SK-N-SH (cell line): ENCODE results near the gene LTBP1. TPM values are rescaled to one million over a fixed set of nuclear protein-coding genes. Genes with fewer than 3 reads are reported as not detected.

Experiments used
- CTCF ChIA-PET: fragments of 300-600, 350-600 bp; formaldehyde crosslinking; extraction: SDS; loops from one replicate; lab custom pipeline; 2021; lab: Yijun Ruan, JAX
- POLR2A ChIA-PET: fragments of 350-600 bp; sonication (Branson Sonifier 250); formaldehyde crosslinking; extraction: SDS; loops from one replicate; lab custom pipeline; 2020; ENCODE audit warnings: antibody characterized with exemption, inconsistent platforms; lab: Yijun Ruan, JAX
- DNase-seq: peaks from one replicate; pipeline ENCODE4 v3.0.0; 2012
- H2AFZ ChIP-seq: fragments of 200-600 bp; sonication (generic); 2 replicates; pipeline ENCODE4 v1.8.1; 2016; ENCODE audit warnings: antibody characterized with exemption, mild to moderate bottlenecking, low read depth
- H3F3A ChIP-seq: fragments of 200-600 bp; sonication (generic); replicated peaks from 2 replicates; pipeline ENCODE3; 2016; ENCODE audit warnings: antibody characterized with exemption, mild to moderate bottlenecking; ENCODE audit not compliant: insufficient read depth
- H3K27ac ChIP-seq, 2 experiments: fragments of 200-500 bp in 1 of 2; fragments of 200-600 bp in 1 of 2; sonication (Bioruptor generic) in 1 of 2; sonication (generic), shearing (Covaris generic) in 1 of 2; 2 replicates each; pipeline versions ENCODE4 v1.5.1 to v1.6.1; 2014 to 2016; ENCODE audit warnings: low read depth in 2 of 2, inconsistent platforms in 1 of 2, low read length in 1 of 2, mild to moderate bottlenecking in 1 of 2, mixed read lengths in 1 of 2
- H3K27me3 ChIP-seq: fragments of 200-600 bp; sonication (generic), shearing (Covaris generic); 2 replicates; pipeline ENCODE4 v1.6.1; 2016; ENCODE audit warnings: mixed run types; ENCODE audit not compliant: insufficient read depth
- H3K36me3 ChIP-seq, 2 experiments: fragments of 200-500 bp in 1 of 2; fragments of 200-600 bp in 1 of 2; sonication (Bioruptor generic) in 1 of 2; sonication (generic) in 1 of 2; replicated peaks in 1 of 2; 2 replicates each; pipeline versions ENCODE3 to v1.5.1; 2014 to 2016; ENCODE audit warnings: low read length in 1 of 2, mild to moderate bottlenecking in 1 of 2; ENCODE audit not compliant: insufficient read depth in 2 of 2, control insufficient read depth in 1 of 2
- H3K4me1 ChIP-seq, 2 experiments: fragments of 200-500 bp in 1 of 2; fragments of 200-600 bp in 1 of 2; sonication (Bioruptor generic) in 1 of 2; sonication (generic), shearing (Covaris generic) in 1 of 2; 2 replicates each; pipeline versions ENCODE4 v1.5.1 to v1.6.1; 2014 to 2016; ENCODE audit warnings: low read depth in 1 of 2, low read length in 1 of 2, mixed run types in 1 of 2; ENCODE audit not compliant: insufficient read depth in 2 of 2, control insufficient read depth in 1 of 2
- H3K4me2 ChIP-seq: fragments of 200-600 bp; sonication (generic), shearing (Covaris generic); 2 replicates; pipeline ENCODE4 v1.6.1; 2017; ENCODE audit warnings: mixed run types
- H3K4me3 ChIP-seq, 2 experiments: fragments of 200-500 bp in 1 of 2; fragments of 200-600 bp in 1 of 2; sonication (Bioruptor generic) in 1 of 2; sonication (generic), shearing (Covaris generic) in 1 of 2; 2 replicates each; pipeline versions ENCODE4 v1.5.1 to v1.8.1; 2014 to 2016; ENCODE audit warnings: low read depth in 2 of 2, inconsistent platforms in 1 of 2, low read length in 1 of 2, mild to moderate bottlenecking in 1 of 2, mixed read lengths in 1 of 2, moderate library complexity in 1 of 2
- H3K79me2 ChIP-seq: fragments of 200-600 bp; sonication (generic); 2 replicates; pipeline ENCODE4 v1.8.1; 2017; ENCODE audit warnings: mild to moderate bottlenecking; ENCODE audit not compliant: insufficient read depth
- H3K9ac ChIP-seq: fragments of 200-600 bp; sonication (generic); 2 replicates; pipeline ENCODE4 v1.6.1; 2017; ENCODE audit warnings: mixed run types
- H3K9me2 ChIP-seq: fragments of 200-600 bp; sonication (generic); 2 replicates; pipeline ENCODE4 v1.6.1; 2017; ENCODE audit warnings: mixed run types
- H3K9me3 ChIP-seq: fragments of 200-600 bp; sonication (generic); 2 replicates; pipeline ENCODE4 v1.6.1; 2017; ENCODE audit warnings: mixed run types, mild to moderate bottlenecking, moderate library complexity
- H4K20me1 ChIP-seq: fragments of 200-600 bp; sonication (generic); 2 replicates; pipeline ENCODE4 v1.6.1; 2017; ENCODE audit warnings: mild to moderate bottlenecking, mixed run types; ENCODE audit not compliant: insufficient read depth
- CHD2 ChIP-seq: fragments of 150-350 bp; IDR thresholded peaks from 2 replicates; pipeline ENCODE4 v1.6.1; 2018; ENCODE audit warnings: low read length; ENCODE audit not compliant: partially characterized antibody
- EP300 ChIP-seq, 2 experiments: IDR thresholded peaks; 2 replicates each; pipeline versions ENCODE4 v1.4.0 to v1.6.1; 2012; ENCODE audit warnings: borderline replicate concordance in 1 of 2, low read depth in 1 of 2, low read length in 1 of 2
- EZH2phosphoT487 ChIP-seq: fragments of 200-600 bp; sonication (generic); IDR thresholded peaks from 2 replicates; pipeline ENCODE4 v1.6.1; 2017; ENCODE audit warnings: low read depth, mixed run types, mild to moderate bottlenecking, antibody characterized with exemption, moderate library complexity, borderline replicate concordance
- FOSL2 ChIP-seq: IDR thresholded peaks from 2 replicates; pipeline ENCODE4 v1.4.0; 2012; ENCODE audit warnings: low read depth, mild to moderate bottlenecking, moderate library complexity, borderline replicate concordance
- FOXJ3 ChIP-seq: sonication (generic); formaldehyde crosslinking; IDR thresholded peaks from 2 replicates; pipeline ENCODE4 v1.5.1; 2020; ENCODE audit warnings: mild to moderate bottlenecking, missing genetic modification reagents
- GABPA ChIP-seq: IDR thresholded peaks from 2 replicates; pipeline ENCODE4 v1.4.0; 2012; ENCODE audit warnings: low read depth, mild to moderate bottlenecking
- IRF3 ChIP-seq: fragments of 150-350 bp; IDR thresholded peaks from 2 replicates; pipeline ENCODE4 v1.6.1; 2016; ENCODE audit warnings: mild to moderate bottlenecking, low read depth, low read length
- JUND ChIP-seq: IDR thresholded peaks from 2 replicates; pipeline ENCODE4 v1.4.0; 2012
- MXI1 ChIP-seq: IDR thresholded peaks from 2 replicates; pipeline ENCODE4 v1.6.1; 2012; ENCODE audit warnings: mild to moderate bottlenecking, low read depth, low read length, improper control_type of control experiment
- NFIC ChIP-seq: IDR thresholded peaks from 2 replicates; pipeline ENCODE4 v1.4.0; 2012; ENCODE audit warnings: borderline replicate concordance
- PBX3 ChIP-seq: IDR thresholded peaks from 2 replicates; pipeline ENCODE4; 2012
- POLR2AphosphoS5 ChIP-seq: IDR thresholded peaks from 2 replicates; pipeline ENCODE4 v1.6.1; 2012; ENCODE audit warnings: low read depth, low read length
- RCOR1 ChIP-seq: fragments of 150-350 bp; IDR thresholded peaks from 2 replicates; pipeline ENCODE4 v1.6.1; 2017; ENCODE audit warnings: antibody characterized with exemption, low read length
- REST ChIP-seq: IDR thresholded peaks from 2 replicates; pipeline ENCODE4 v1.6.1; 2012; ENCODE audit warnings: mild to moderate bottlenecking, low read depth, low read length, moderate library complexity
- SMC3 ChIP-seq: IDR thresholded peaks from 2 replicates; pipeline ENCODE4 v1.6.1; 2012; ENCODE audit warnings: low read depth, low read length, improper control_type of control experiment
- TAF1 ChIP-seq: IDR thresholded peaks from 2 replicates; pipeline ENCODE4 v1.6.1; 2012; ENCODE audit warnings: low read depth, mild to moderate bottlenecking, low read length, moderate library complexity, borderline replicate concordance
- USF2 ChIP-seq: fragments of 150-350 bp; IDR thresholded peaks from 2 replicates; pipeline ENCODE4 v1.6.1; 2017; ENCODE audit warnings: antibody characterized with exemption, low read length, low read depth, borderline replicate concordance
- YY1 ChIP-seq: IDR thresholded peaks from 2 replicates; pipeline ENCODE4 v1.4.0; 2012; ENCODE audit warnings: low read depth, mild to moderate bottlenecking
- ZBTB33 ChIP-seq: IDR thresholded peaks from 2 replicates; pipeline ENCODE4 v1.4.0; 2012; ENCODE audit warnings: low read depth, borderline replicate concordance
- WGBS: methylation state at CpG from one replicate; pipeline ENCODE4 v1.1.6; 2017; ENCODE audit warnings: low lambda C conversion rate; 5-methylcytosine and 5-hydroxymethylcytosine counted together
- polyA plus RNA-seq, 3 experiments: library from polyadenylated mRNA; depleted of rRNA; stranded (reverse); fragments of >200 nt; gene quantifications; 2 replicates each; pipeline ENCODE4 v1.2.3, GENCODE V29; 2012

LTBP1 gene
- polyA plus RNA-seq, 1 of the 3 experiments (the other 2 are of a cell fraction) = 467 TPM

GRCh38 chr2:33301355-33301754 lies 354.6 kb downstream of the LTBP1 start:
- Histone ChIP-seq H3K79me2 (peaks cover 13% of the 10 kb centered on the region; the same call in 1 of the 2 replicates), H4K20me1 (no peaks in the 10 kb centered on the region), H3F3A (peaks cover 32% of the 10 kb centered on the region), H3K4me1 (peaks cover 0 to 14% of the 10 kb centered on the region in 2 experiments; a peak in 1 of 4 replicates), H3K4me2 (no peak overlapping the region), H3K9ac (no peak overlapping the region), H3K36me3 (peaks cover 39 to 72% of the 10 kb centered on the region in 2 experiments), H3K27me3 (no peaks in the 10 kb centered on the region), H3K27ac (no peak overlapping the region; a peak in 1 of 4 replicates), H2AFZ (no peak overlapping the region), H3K9me3 (no peaks in the 10 kb centered on the region), H3K4me3 (no peak overlapping the region), H3K9me2 (no peaks in the 10 kb centered on the region)
- ChIA-PET CTCF (no interaction called here), POLR2A (no interaction called here)
- TF ChIP-seq CHD2 (no peak), POLR2AphosphoS5 (no peak), REST (no peak), MXI1 (no peak), PBX3 (no peak), EZH2phosphoT487 (no peak), USF2 (no peak), EP300 (IDR thresholded peaks at IDR 0.05; ENCODE audit: borderline replicate concordance in 1 of 2, low read depth in 1 of 2, low read length in 1 of 2) (no peak), NFIC (no peak), RCOR1 (no peak), SMC3 (no peak), JUND (no peak), YY1 (no peak), TAF1 (no peak), FOSL2 (no peak), ZBTB33 (no peak), FOXJ3 (CRISPR knock-in tag) (no peak), IRF3 (no peak), GABPA (no peak)
- no peak for DNase-seq
- 66% methylated on average over 3 of the region's 3 CpGs for whole genome bisulfite sequencing
